ENCODE measurements around the gene FAAH. TPM values are rescaled to one million over a fixed set of nuclear protein-coding genes. Genes with fewer than 3 reads are reported as not detected.

The FAAH gene
- total and polyA plus RNA-seq, 2 donors (not counting 1 experiment from before 2014, with no cell fraction given) = 0.61 to 1.7 TPM

GRCh38 chr1:46405724-46406123, 11.6 kb downstream of the FAAH start:
- Histone ChIP-seq H3K4me1 (ENCODE audit: control insufficient read depth, extremely low read depth, insufficient read depth, low read length) (no peaks in the 10 kb centered on the region), H3K4me3 (replicated peaks in 1 of 4; ENCODE audit: control extremely low read depth in 1 of 4, insufficient read depth in 1 of 4, low read depth in 3 of 4, low read length in 4 of 4) (no peak overlapping the region), H3K9me3 (ENCODE audit: control insufficient read depth, insufficient read depth, low read depth, low read length) (no peaks in the 10 kb centered on the region), H3K27ac (ENCODE audit: insufficient read depth, low read length) (no peak overlapping the region), H3K27me3 (ENCODE audit: control insufficient read depth, insufficient read depth, low read length) (no peaks in the 10 kb centered on the region), H3K9ac (ENCODE audit: insufficient read depth, low read length) (no peak overlapping the region), H3K36me3 (ENCODE audit: control insufficient read depth, insufficient read depth, low read length) (no peaks in the 10 kb centered on the region), H3K79me2 (ENCODE audit: control insufficient read depth, insufficient read depth, low read length) (no peaks in the 10 kb centered on the region), H3K4me2 (ENCODE audit: extremely low read depth, insufficient read depth, low read length) (no peak overlapping the region), H2AFZ (ENCODE audit: low read length) (peak overlapping the region; percentile 91), H4K20me1 (ENCODE audit: control insufficient read depth, extremely low read depth, insufficient read depth, low read length) (no peaks in the 10 kb centered on the region)
- no peak for DNase-seq (ENCODE audit: low read depth in 2 of 2)
- TF ChIP-seq EZH2 (IDR thresholded peaks at IDR 0.05; ENCODE audit: low read length, missing control alignments) (no peak), CTCF (conservative IDR thresholded peaks at IDR 0.05 in 1 of 2, IDR thresholded peaks at IDR 0.05 in 1 of 2; ENCODE audit: low read depth in 1 of 2, low read length in 2 of 2) (no peak)

GRCh38 chr1:46406881-46407608, 12.9 kb downstream of the FAAH start:
- Histone ChIP-seq H3K4me3 (replicated peaks in 1 of 4; ENCODE audit: control extremely low read depth in 1 of 4, insufficient read depth in 1 of 4, low read depth in 3 of 4, low read length in 4 of 4) (peak overlapping the region in 1 of 4 experiments; percentile 19), H3K79me2 (ENCODE audit: control insufficient read depth, insufficient read depth, low read length) (no peaks in the 10 kb centered on the region), H3K4me2 (ENCODE audit: extremely low read depth, insufficient read depth, low read length) (no peak overlapping the region), H3K9me3 (ENCODE audit: control insufficient read depth, insufficient read depth, low read depth, low read length) (no peaks in the 10 kb centered on the region), H3K27me3 (ENCODE audit: control insufficient read depth, insufficient read depth, low read length) (no peaks in the 10 kb centered on the region), H3K9ac (ENCODE audit: insufficient read depth, low read length) (no peak overlapping the region), H4K20me1 (ENCODE audit: control insufficient read depth, extremely low read depth, insufficient read depth, low read length) (no peaks in the 10 kb centered on the region), H3K36me3 (ENCODE audit: control insufficient read depth, insufficient read depth, low read length) (no peaks in the 10 kb centered on the region), H2AFZ (ENCODE audit: low read length) (no peak overlapping the region), H3K4me1 (ENCODE audit: control insufficient read depth, extremely low read depth, insufficient read depth, low read length) (no peaks in the 10 kb centered on the region), H3K27ac (ENCODE audit: insufficient read depth, low read length) (no peak overlapping the region)
- no peak for TF ChIP-seq CTCF (conservative IDR thresholded peaks at IDR 0.05 in 1 of 2, IDR thresholded peaks at IDR 0.05 in 1 of 2; ENCODE audit: low read depth in 1 of 2, low read length in 2 of 2)
- TF ChIP-seq EZH2 (IDR thresholded peaks at IDR 0.05; ENCODE audit: low read length, missing control alignments) = no peak
- no peak for DNase-seq (ENCODE audit: low read depth in 2 of 2)

GRCh38 chr1:46407636-46408035, 13.5 kb downstream of the FAAH start:
- Histone ChIP-seq H3K9ac (ENCODE audit: insufficient read depth, low read length) (no peak overlapping the region), H2AFZ (ENCODE audit: low read length) (no peak overlapping the region), H3K9me3 (ENCODE audit: control insufficient read depth, insufficient read depth, low read depth, low read length) (no peaks in the 10 kb centered on the region), H3K4me2 (ENCODE audit: extremely low read depth, insufficient read depth, low read length) (no peak overlapping the region), H4K20me1 (ENCODE audit: control insufficient read depth, extremely low read depth, insufficient read depth, low read length) (no peaks in the 10 kb centered on the region), H3K4me3 (replicated peaks in 1 of 4; ENCODE audit: control extremely low read depth in 1 of 4, insufficient read depth in 1 of 4, low read depth in 3 of 4, low read length in 4 of 4) (no peak overlapping the region), H3K4me1 (ENCODE audit: control insufficient read depth, extremely low read depth, insufficient read depth, low read length) (no peaks in the 10 kb centered on the region), H3K27ac (ENCODE audit: insufficient read depth, low read length) (no peak overlapping the region), H3K36me3 (ENCODE audit: control insufficient read depth, insufficient read depth, low read length) (no peaks in the 10 kb centered on the region), H3K27me3 (ENCODE audit: control insufficient read depth, insufficient read depth, low read length) (no peaks in the 10 kb centered on the region), H3K79me2 (ENCODE audit: control insufficient read depth, insufficient read depth, low read length) (no peaks in the 10 kb centered on the region)
- TF ChIP-seq EZH2 (IDR thresholded peaks at IDR 0.05; ENCODE audit: low read length, missing control alignments) = no peak
- TF ChIP-seq CTCF (conservative IDR thresholded peaks at IDR 0.05 in 1 of 2, IDR thresholded peaks at IDR 0.05 in 1 of 2; ENCODE audit: low read depth in 1 of 2, low read length in 2 of 2) = no peak
- DNase-seq (ENCODE audit: low read depth in 2 of 2) = no peak
